Stimulated activated CD4-positive, alpha-beta T cell treated with anti-CD3 and anti-CD28 coated beads, Interleukin-1b, Interleukin-23, amount 100 ng/mL, for 4 hours (primary cell): ENCODE measurements around the gene WNK3.

Experiments used
- DNase-seq, 2 donors: peaks; one replicate each; pipeline ENCODE4 v3.0.0-alpha.2; 2020; ENCODE audit warnings: low read depth in 2 of 2

Gene WNK3

DNA sequence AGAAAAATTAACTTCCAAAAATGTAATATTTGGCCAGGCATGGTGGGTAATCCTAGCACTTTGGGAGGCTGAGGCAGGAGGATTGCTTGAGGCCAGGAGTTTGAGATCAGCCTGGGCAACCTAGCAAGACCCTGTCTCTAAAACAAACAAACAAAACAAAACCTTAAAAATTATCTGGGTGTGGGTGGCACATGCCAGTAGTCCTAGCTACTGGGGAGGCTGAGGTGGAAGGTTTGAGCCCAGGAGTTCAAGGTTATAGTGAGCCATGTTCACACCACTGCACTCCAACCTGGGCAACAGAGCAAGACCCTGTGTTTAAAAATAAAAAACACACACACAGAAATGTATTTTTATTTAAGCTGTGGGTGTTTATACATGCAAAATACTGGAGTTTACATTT lies 186.8 kb downstream of the WNK3 start:
- no peak for DNase-seq

DNA sequence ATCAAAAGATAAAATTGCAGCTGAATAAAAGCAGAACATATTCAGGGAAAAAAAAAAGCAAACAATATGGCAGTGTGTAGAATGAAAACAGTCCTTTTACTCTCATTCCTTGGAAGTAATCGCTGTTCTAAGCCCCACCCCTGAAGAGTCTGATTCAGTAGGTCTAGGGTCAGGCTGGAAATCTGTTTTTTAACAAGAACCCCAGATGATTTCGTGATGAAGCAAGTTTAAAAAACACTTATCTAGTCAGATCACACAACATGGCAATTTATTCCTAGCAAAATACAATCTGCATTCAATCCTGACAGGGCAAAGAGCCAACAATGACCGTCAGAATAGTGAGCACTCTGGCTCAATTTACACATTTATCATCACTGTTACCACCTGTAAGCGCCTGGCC lies 190.9 kb downstream of the WNK3 start:
- no peak for DNase-seq

DNA sequence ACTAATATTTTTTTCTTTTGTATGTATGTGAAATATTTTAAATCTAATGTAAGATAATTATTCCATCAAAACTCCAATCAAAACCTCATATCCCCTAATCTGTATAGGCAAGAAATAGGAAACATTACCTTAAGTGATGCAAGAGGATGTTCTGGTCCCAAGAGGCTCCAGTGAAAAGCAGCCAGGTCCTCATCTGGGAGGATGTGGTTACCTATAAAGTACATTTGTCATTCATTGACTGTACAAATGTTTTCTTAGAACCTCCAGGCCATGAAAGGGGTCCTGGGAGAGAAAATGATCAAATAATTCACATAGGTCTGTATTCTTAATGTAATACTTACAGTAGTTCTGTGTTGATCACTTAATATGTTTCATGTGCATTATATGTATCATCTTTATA lies 200.3 kb downstream of the WNK3 start:
- no peak for DNase-seq
